Left forelimb (tissue), 1 donor: ENCODE measurements around the gene IGF2R.
"Not testable (repeated sequence)": the region's sequence is repeated elsewhere in the genome, so short reads cannot be mapped to it uniquely, and the experiment has no call there.

ENCODE experiments used
- DNase-seq: peaks from one replicate; pipeline ENCODE4 v3.0.0-alpha.2; 2018; ENCODE audit warnings: low spot score

IGF2R gene

GRCh38 chr6:159953091-159953601, 15.7 kb upstream of the IGF2R start:
- no peak for DNase-seq

GRCh38 chr6:159955945-159956361, 12.9 kb upstream of the IGF2R start:
- no peak for DNase-seq

- DNase-seq: no peak
Observed at GRCh38 chr6:159957071-159957673, 11.7 kb upstream of the IGF2R start.

- DNase-seq: no peak
Observed at GRCh38 chr6:159959165-159959975, 9.5 kb upstream of the IGF2R start.

GRCh38 chr6:159959976-159960384, 8.9 kb upstream of the IGF2R start:
- DNase-seq: no peak

DNA sequence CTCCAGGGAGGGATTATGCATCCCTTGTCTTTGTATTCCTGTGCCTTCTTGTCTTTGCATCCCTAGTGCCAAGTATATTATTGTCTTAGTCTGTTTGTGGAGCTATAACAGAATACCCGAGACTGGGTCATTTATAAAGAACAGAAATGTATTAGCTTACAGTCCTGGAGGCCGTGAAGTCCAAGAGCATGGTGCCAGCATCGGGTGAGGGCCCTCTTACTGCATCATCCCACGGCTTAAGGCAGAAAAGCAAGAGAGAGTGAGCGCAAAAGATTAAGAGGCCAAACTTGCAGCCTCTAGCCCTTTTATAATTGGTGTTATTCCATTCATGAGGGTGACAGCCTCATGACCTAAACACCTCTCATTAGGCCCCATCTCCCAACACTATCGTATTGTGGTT, 8.4 kb upstream of the IGF2R start:
- DNase-seq: no peak

DNA sequence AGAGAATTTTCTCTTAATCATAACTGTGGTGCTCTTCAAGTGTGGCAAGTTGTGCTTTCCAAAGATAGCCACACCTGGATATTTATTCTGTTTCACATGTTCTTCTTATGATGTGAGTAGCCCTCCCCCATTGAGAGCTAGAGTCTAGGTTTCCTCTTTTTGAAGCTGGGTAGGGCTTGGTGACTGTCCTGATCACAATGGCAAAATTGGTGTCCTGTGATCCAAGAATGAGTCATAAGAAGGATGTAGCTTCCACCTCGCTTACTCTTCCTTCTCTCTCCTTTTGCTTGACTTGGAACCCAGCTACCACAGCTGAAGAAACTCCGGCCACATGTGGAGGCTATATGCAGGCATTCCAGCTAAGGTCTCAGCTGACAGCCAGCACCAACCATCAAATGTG, 7.4 kb upstream of the IGF2R start:
- no peak for DNase-seq

DNA sequence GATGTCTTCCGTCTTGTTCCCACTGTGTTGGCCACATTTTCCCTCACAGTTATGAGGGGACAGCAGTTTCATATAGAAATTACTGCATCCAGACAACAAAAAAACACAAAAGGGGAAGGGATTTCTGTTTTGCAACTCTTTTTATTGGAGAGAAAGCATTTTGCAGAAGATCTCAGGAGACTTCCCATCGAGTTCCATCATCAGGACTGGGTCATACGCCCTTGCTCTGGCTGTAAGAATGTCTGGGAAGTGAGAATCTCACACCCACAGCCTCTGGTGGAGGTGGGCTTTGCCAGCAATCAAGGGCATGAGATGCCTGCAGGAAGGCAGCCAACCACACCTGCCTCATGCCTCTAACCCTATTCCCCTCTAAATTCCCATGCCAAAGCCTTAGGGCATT, 5.8 kb upstream of the IGF2R start:
- DNase-seq: no peak

- no peak for DNase-seq
Observed at GRCh38 chr6:159964046-159964445, 4.8 kb upstream of the IGF2R start.

GRCh38 chr6:159966339-159966738, 2.5 kb upstream of the IGF2R start:
- no peak for DNase-seq

GRCh38 chr6:159966981-159967380, 1.9 kb upstream of the IGF2R start:
- no peak for DNase-seq

DNA sequence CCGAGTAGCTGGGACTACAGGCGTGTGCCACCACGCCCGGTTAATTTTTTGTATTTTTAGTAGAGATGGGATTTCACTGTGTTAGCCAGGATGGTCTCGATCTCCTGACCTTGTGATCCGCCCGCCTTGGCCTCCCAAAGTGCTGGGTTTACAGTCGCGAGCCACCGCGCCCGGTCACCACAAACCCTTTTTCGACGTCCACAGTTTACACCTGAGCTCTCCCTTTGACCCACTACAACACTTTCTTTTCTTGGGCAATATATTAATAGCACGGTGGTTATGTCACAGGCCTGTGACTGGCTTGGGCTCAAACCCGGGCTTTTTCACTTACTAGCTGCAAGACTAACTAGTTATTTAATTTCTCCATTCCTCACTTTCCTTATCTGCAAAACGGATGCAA, 1.3 kb upstream of the IGF2R start:
- DNase-seq: not testable (repeated sequence)

GRCh38 chr6:159969204-159969912, 476 bp downstream of the IGF2R start:
- peak; percentile 73 for DNase-seq

- no peak for DNase-seq
Observed at GRCh38 chr6:159969921-159970320, 1.0 kb downstream of the IGF2R start.

- DNase-seq: no peak
Observed at GRCh38 chr6:159970659-159971063, 1.8 kb downstream of the IGF2R start.

- DNase-seq: no peak
Observed at GRCh38 chr6:159971341-159972178, 2.7 kb downstream of the IGF2R start.

DNA sequence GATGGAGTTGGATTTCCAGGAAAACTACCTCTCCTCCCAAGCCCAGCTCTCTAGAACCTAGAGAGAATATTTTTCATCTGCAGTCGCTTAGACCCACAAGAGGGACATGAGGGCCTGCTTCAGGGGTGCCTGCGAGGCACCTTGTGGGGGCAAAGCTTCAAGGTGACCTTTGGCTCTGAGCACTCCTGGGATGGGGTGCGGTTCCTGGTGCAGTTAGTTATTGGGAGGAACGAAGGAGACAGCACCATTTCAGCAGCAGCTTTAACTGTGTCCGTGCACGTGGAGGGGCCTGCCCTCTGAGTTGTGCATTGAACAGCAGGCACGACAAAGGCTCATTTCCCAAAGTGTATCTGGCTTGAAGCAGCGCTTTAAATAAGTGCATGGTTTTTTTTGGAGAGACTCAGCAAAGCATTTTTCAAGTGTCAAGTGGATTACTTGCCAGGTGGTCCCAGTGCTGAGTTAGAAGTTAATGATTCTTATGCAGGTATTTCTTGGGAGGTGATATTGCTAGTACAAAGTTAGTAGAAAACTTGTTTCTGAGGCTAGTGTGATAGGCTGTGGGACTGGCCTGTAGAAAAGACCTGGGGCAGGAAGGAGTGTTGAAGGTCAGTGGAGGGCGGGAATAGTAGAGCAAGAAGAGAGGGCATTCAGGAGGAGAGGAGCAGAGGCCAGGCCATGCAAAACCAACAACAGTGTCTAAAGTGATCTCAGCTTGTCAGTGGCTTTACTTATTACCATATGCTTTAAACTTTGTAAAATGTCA, 3.8 kb downstream of the IGF2R start:
- DNase-seq: no peak

DNA sequence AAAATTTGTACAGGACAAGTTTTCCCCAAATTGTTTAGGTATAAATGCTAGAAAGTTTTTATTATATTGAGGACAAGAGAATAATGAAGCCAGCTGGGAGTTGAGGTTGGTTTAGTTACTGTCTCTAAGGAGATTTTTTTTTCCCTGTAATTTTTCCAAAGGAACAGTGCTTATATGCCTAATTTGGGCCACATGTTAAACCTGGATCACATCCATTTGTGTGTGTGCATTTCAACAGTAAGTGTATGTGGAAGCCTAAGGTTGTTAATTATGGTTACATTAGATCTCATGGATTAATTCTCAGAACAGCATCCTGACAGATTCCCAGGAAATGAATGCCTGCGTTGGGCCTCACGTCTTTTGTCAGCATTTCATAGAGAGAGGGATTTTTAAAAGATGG, 4.5 kb downstream of the IGF2R start:
- DNase-seq: no peak

DNA sequence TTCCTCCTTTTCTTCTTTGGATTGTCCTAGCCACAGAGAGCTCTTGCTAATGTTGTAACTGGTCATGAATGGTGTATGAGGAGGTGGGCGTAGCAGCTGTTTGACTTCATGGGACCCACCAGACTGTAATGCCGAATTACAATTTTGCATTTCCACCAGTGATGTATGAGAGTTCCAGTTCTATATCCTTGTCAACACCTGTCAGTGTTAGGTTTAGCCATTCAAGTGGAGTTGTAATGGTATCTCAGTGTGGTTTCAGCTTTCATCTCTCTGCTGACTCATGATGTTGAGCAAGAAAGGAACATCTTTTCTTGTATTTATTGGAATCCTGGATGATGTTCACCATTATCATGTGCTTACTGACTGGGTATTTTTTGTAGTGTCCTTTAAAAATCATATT, 5.1 kb downstream of the IGF2R start:
- no peak for DNase-seq

- DNase-seq: no peak
Observed at GRCh38 chr6:159974932-159975331, 6.0 kb downstream of the IGF2R start.

- DNase-seq: no peak
Observed at GRCh38 chr6:159976686-159977254, 7.9 kb downstream of the IGF2R start.
